GM10847 (cell line): Measurements from ENCODE around the gene ERFL.

ENCODE experiments used
- POLR2A ChIP-seq: IDR thresholded peaks from 2 replicates; pipeline ENCODE4 v1.6.1; 2011; ENCODE audit not compliant: insufficient read length; ENCODE audit errors: extremely low read depth

Gene ERFL

DNA sequence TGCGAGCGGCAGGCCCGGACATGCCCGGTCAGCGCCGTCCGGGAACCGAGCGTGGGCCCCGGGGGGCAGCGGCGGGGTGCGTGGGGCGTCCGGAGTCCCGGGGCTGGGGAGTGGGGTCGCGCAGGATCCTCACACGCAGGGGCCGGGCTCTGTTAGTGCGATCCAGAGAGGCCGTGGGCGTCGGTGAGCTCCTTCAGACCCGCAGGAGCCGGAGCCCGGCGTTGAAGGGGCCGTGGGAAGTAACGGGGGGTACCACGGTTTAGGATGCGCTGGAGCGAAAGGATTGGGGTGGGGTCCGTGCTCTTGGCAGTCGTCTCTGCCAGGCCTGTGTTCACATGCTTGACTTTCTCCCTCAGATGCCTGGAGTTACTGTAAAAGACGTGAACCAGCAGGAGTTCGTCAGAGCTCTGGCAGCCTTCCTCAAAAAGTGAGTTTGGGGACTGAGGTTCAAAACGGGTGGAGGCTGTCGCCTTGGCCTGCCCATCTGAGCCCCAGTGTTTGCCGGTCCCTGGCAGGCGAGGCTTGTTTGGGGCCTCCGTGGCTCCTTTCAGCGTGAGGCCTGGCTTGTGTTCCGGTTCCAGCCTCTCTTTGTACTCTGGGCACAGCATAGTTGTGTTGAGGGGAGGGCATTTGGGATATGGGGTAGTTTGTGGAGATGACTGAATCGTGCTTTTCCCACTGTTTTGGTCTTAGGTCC, 67.7 kb downstream of the ERFL start:
- TF ChIP-seq POLR2A, result no peak

DNA sequence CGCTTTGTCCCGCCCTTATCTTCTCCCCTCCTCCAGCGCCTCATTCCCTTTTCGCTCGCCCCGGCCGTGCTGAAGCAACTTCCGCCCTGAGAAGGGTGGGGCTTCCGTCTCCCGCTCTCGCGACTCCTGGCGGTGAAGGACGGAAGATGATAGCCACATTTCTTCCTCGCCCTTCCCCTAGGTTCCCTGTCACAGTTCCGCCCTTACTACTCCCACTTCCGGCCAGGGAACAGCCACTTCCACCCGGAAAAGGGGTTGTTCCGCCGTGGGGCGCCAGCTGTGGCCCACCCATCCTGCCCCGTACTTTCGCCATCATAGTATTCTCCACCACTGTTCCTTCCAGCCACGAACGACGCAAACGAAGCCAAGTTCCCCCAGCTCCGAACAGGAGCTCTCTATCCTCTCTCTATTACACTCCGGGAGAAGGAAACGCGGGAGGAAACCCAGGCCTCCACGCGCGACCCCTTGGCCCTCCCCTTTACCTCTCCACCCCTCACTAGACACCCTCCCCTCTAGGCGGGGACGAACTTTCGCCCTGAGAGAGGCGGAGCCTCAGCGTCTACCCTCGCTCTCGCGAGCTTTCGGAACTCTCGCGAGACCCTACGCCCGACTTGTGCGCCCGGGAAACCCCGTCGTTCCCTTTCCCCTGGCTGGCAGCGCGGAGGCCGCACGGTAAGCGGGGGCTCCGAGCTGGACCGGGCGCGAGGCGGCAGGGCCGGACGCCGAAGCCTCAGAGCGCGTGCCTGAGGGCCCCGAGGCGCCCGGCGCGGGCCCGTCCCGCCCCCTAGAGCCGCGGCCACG, 68.4 kb downstream of the ERFL start, which contains the start of gene RPS19:
Gene RPS19 (plus strand): TSS at position 638 of the 801 bp plus-strand sequence. CDS start 520 bp downstream, outside the sequence.
- peak; percentile 92 for TF ChIP-seq POLR2A

DNA sequence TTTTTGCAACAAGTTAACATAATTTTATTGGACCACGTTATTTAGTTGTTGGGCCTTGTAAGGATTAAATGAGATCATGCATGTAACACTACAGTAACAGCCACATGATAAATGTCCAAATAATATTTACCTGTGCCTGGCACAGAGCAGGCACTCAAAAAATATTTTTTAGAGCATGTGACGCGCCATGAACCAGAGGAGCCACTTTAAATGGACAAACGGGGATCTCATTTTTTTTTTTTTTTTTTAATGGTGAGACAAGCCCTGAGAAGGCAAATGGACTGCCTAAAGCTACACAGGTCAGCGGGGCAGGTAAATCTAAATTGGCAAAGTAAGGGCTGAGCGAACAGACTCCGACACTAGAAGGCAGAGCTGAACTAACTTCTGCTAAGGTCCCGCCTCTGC, 69.0 kb downstream of the ERFL start:
- no peak for TF ChIP-seq POLR2A
